Ectodermal cell (in vitro differentiated cells): ENCODE results near the gene NR2F1.

Experiments used
- H3K27ac ChIP-seq: 2 replicates; pipeline ENCODE4 v1.7.0; 2013; ENCODE audit warnings: mild to moderate bottlenecking, low read depth, low read length; ENCODE audit not compliant: insufficient read depth, poor library complexity, severe bottlenecking
- H3K27me3 ChIP-seq: 2 replicates; pipeline ENCODE4 v1.7.0; 2013; ENCODE audit warnings: mild to moderate bottlenecking, low read length; ENCODE audit not compliant: insufficient read depth, control insufficient read depth, poor library complexity, severe bottlenecking
- H3K36me3 ChIP-seq: one replicate; pipeline ENCODE4 v1.7.0; 2013; ENCODE audit warnings: low read length; ENCODE audit not compliant: control insufficient read depth, insufficient read depth
- H3K4me1 ChIP-seq: one replicate; pipeline ENCODE4 v1.7.0; 2013; ENCODE audit warnings: low read length; ENCODE audit not compliant: control insufficient read depth, insufficient read depth
- H3K4me3 ChIP-seq: 2 replicates; pipeline ENCODE4 v1.7.0; 2013; ENCODE audit warnings: low read depth, low read length, control low read depth; ENCODE audit not compliant: insufficient read depth
- H3K9me3 ChIP-seq: 2 replicates; pipeline ENCODE4 v1.7.0; 2013; ENCODE audit warnings: mild to moderate bottlenecking, low read length, moderate library complexity; ENCODE audit not compliant: control insufficient read depth
- WGBS, 2 experiments: methylation state at CpG; one replicate each; pipeline ENCODE4 v1.1.7; 2013; ENCODE audit warnings: missing lambda C conversion rate in 2 of 2; 5-methylcytosine and 5-hydroxymethylcytosine counted together

The NR2F1 gene

GRCh38 chr5:93593476-93594131, 10.6 kb downstream of the NR2F1 start:
- H3K36me3 ChIP-seq: peaks cover 37% of the 10 kb centered on the region
- H3K4me3 ChIP-seq: no peak overlapping the region
- no peak overlapping the region for H3K27ac ChIP-seq
- H3K4me1 ChIP-seq: peaks cover 63% of the 10 kb centered on the region
- WGBS, 2 experiments: 11 to 12% methylated on average over 30 of the region's 30 CpGs
- no peaks in the 10 kb centered on the region for H3K9me3 ChIP-seq
- peaks cover 100% of the 10 kb centered on the region for H3K27me3 ChIP-seq

- WGBS, 2 experiments: 3 to 4% methylated on average over 36 of the region's 37 CpGs
- Histone ChIP-seq H3K4me1 (peaks cover 71% of the 10 kb centered on the region), H3K4me3 (no peak overlapping the region), H3K36me3 (peaks cover 31% of the 10 kb centered on the region), H3K9me3 (no peaks in the 10 kb centered on the region), H3K27me3 (peaks cover 100% of the 10 kb centered on the region), H3K27ac (no peak overlapping the region)
Observed at GRCh38 chr5:93594591-93595419, 11.8 kb downstream of the NR2F1 start.

- no peaks in the 10 kb centered on the region for H3K9me3 ChIP-seq
- H3K4me3 ChIP-seq: peak overlapping the region; percentile 2
- no peak overlapping the region for H3K27ac ChIP-seq
- peaks cover 23% of the 10 kb centered on the region for H3K36me3 ChIP-seq
- WGBS, 2 experiments: 3 to 5% methylated on average over 29 of the region's 29 CpGs
- H3K27me3 ChIP-seq: peaks cover 100% of the 10 kb centered on the region
- H3K4me1 ChIP-seq: peaks cover 71% of the 10 kb centered on the region
Observed at GRCh38 chr5:93595420-93596147, 12.6 kb downstream of the NR2F1 start.

- Histone ChIP-seq H3K9me3 (no peaks in the 10 kb centered on the region), H3K36me3 (peaks cover 16% of the 10 kb centered on the region), H3K27me3 (peaks cover 100% of the 10 kb centered on the region), H3K4me1 (peaks cover 77% of the 10 kb centered on the region), H3K4me3 (no peak overlapping the region), H3K27ac (no peak overlapping the region)
- WGBS, 2 experiments: 3% methylated on average over 14 of the region's 14 CpGs
Observed at GRCh38 chr5:93596310-93596675, 13.3 kb downstream of the NR2F1 start.

- Histone ChIP-seq H3K36me3 (peaks cover 10% of the 10 kb centered on the region), H3K27ac (no peak overlapping the region), H3K9me3 (no peaks in the 10 kb centered on the region), H3K4me3 (peak overlapping the region; percentile 16), H3K4me1 (peaks cover 83% of the 10 kb centered on the region), H3K27me3 (peaks cover 100% of the 10 kb centered on the region)
- 2% methylated on average over 40 of the region's 40 CpGs for WGBS, 2 experiments
Observed at GRCh38 chr5:93596676-93597490, 13.9 kb downstream of the NR2F1 start.

GRCh38 chr5:93598091-93599000, 15.3 kb downstream of the NR2F1 start:
- Histone ChIP-seq H3K27me3 (peaks cover 100% of the 10 kb centered on the region), H3K4me3 (no peak overlapping the region), H3K4me1 (peaks cover 84% of the 10 kb centered on the region), H3K27ac (peak overlapping the region; percentile 33), H3K9me3 (no peaks in the 10 kb centered on the region), H3K36me3 (peaks cover 7% of the 10 kb centered on the region)
- 4% methylated on average over 27 to 28 of the region's 28 CpGs for WGBS, 2 experiments

GRCh38 chr5:93599001-93599379, 16.0 kb downstream of the NR2F1 start:
- peaks cover 81% of the 10 kb centered on the region for H3K4me1 ChIP-seq

GRCh38 chr5:93599399-93600120, 16.5 kb downstream of the NR2F1 start:
- H3K4me3 ChIP-seq: no peak overlapping the region
- peaks cover 76% of the 10 kb centered on the region for H3K4me1 ChIP-seq
- H3K9me3 ChIP-seq: no peaks in the 10 kb centered on the region
- WGBS, 2 experiments: 1 to 2% methylated on average over 15 to 17 of the region's 17 CpGs
- H3K36me3 ChIP-seq: peaks cover 4% of the 10 kb centered on the region
- H3K27ac ChIP-seq: peak overlapping the region; percentile 52
- peaks cover 100% of the 10 kb centered on the region for H3K27me3 ChIP-seq

More at GRCh38 chr5:93599001-93599379, 16.0 kb downstream of the NR2F1 start:
- H3K27me3 ChIP-seq: peaks cover 100% of the 10 kb centered on the region
- no peaks in the 10 kb centered on the region for H3K9me3 ChIP-seq
- WGBS, 2 experiments: 3 to 8% methylated on average over 5 of the region's 5 CpGs
- no peak overlapping the region for H3K4me3 ChIP-seq
- H3K27ac ChIP-seq: peak overlapping the region; percentile 52
- H3K36me3 ChIP-seq: peaks cover 4% of the 10 kb centered on the region
